Heart left ventricle (tissue), 13 donors: Measurements from ENCODE around the gene FAM20C.

Experiments
- CTCF ChIP-seq, 12 donors: fragments of 200-600 bp; sonication (generic) in 4 of 12; IDR thresholded peaks; one replicate each; pipeline versions ENCODE4 v1.5.0 to v1.8.0; 2018 to 2022; ENCODE audit warnings: antibody characterized with exemption in 12 of 12, mild to moderate bottlenecking in 5 of 12
- POLR2A ChIP-seq, 2 donors: fragments of 450-650 bp; IDR thresholded peaks; one replicate each; pipeline ENCODE4 v1.6.1; 2017; ENCODE audit warnings: antibody characterized with exemption in 2 of 2, mild to moderate bottlenecking in 2 of 2, moderate library complexity in 2 of 2
- donor health status: ischemic (EF 13 %, LVEDD 7.1; RV severe dilation, severe dysfunction).
- donor health status: DM: no; HTN: yes; CAD: no.
- donor health status: DM: no; HTN: no; CAD: no.
- donor health status: ischemic (EF 25% LVEDD 6.9; RV normal size, moderate dysfunction).
- donor health status: ischemic (EF 25% LVEDD 5.7; RV mildly dilated, moderate dysfunction).
- donor health status: ischemic (EF 35%, LVEDD 5.7; RV mildly dilated, moderate dysfunction).
- donor health status: nonischemic (EF 11% LVEDD 7.7; RV severe dilation, severe dysfunction).
- donor health status: DM: yes; HTN: yes; CAD: no.
- donor health status: PGD.
- donor health status: ischemic (EF 29% LVEDD 5.4; RV normal size, mild dysfunction).
- donor health status: nonischemic (EF 23%, LVEDD 6.1; RV moderate dilation, normal function).

- TF ChIP-seq CTCF (IDR thresholded peaks at IDR 0.05) (no peak), POLR2A (IDR thresholded peaks at IDR 0.05) (no peak)
Measured at GRCh38 chr7:252981-253380, 60.6 kb downstream of the FAM20C start.
